ENCODE data around the gene ADGRD2.

DNA sequence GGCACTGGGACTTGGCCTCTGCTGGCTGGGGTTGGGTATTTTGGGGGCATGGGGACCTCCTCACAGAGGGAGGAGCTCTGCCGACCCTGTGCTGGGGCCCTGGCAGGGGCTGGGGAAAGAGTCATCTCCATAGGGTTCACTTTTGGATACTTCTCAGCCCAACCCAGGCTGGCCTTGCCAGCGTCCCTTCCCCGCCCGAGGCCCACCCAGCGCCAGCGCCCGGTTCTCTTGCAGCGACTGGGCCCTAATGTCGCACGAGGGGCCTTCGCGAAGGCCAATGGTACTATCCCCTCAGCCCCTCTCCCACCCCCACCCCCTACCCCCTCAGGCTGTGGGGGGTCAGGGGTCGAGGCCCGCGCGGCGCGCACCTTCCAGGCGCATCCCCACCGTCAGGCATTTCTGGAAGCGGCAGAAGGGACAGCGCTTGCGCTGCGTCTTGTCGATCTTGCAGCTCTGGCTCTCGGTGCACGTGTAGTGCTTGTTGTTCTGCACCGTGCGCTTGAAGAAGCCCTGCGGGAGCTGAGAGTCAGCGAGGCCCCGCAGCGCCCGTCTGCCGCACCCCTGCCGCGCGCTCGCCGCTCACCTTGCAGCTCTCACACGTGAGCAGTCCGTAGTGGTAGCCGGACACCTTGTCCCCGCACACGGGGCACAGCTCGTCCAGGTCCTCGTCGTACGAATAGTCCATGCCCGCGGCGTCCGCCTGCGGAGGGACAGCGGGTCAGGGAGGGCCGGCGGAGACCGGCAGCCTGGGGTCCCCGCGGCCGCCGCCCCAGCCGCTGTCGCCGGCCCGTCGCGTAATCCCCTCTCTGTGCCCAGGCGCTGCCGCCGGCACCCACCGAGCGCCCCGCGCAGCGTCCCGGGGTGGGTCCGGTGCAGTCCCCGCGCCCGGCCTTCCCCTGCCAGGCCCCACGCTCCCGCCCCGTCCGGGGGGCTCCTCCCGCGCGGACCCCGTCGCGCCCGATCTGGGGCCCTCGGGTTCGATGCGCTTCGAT, 52.8 kb downstream of the ADGRD2 start:
- no peak for TF ChIP-seq POLR2A (IDR thresholded peaks at IDR 0.05)
- TF ChIP-seq, protein P1, sequence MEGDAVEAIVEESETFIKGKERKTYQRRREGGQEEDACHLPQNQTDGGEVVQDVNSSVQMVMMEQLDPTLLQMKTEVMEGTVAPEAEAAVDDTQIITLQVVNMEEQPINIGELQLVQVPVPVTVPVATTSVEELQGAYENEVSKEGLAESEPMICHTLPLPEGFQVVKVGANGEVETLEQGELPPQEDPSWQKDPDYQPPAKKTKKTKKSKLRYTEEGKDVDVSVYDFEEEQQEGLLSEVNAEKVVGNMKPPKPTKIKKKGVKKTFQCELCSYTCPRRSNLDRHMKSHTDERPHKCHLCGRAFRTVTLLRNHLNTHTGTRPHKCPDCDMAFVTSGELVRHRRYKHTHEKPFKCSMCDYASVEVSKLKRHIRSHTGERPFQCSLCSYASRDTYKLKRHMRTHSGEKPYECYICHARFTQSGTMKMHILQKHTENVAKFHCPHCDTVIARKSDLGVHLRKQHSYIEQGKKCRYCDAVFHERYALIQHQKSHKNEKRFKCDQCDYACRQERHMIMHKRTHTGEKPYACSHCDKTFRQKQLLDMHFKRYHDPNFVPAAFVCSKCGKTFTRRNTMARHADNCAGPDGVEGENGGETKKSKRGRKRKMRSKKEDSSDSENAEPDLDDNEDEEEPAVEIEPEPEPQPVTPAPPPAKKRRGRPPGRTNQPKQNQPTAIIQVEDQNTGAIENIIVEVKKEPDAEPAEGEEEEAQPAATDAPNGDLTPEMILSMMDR (IDR thresholded peaks at IDR 0.05): no peak

Data from lower leg skin (tissue), 3 donors.